ENCODE results near the gene BROX.
"Not testable (repeated sequence)": the region's sequence is repeated elsewhere in the genome, so short reads cannot be mapped to it uniquely, and the experiment has no call there.

Gene BROX, protein sequence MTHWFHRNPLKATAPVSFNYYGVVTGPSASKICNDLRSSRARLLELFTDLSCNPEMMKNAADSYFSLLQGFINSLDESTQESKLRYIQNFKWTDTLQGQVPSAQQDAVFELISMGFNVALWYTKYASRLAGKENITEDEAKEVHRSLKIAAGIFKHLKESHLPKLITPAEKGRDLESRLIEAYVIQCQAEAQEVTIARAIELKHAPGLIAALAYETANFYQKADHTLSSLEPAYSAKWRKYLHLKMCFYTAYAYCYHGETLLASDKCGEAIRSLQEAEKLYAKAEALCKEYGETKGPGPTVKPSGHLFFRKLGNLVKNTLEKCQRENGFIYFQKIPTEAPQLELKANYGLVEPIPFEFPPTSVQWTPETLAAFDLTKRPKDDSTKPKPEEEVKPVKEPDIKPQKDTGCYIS

DNA sequence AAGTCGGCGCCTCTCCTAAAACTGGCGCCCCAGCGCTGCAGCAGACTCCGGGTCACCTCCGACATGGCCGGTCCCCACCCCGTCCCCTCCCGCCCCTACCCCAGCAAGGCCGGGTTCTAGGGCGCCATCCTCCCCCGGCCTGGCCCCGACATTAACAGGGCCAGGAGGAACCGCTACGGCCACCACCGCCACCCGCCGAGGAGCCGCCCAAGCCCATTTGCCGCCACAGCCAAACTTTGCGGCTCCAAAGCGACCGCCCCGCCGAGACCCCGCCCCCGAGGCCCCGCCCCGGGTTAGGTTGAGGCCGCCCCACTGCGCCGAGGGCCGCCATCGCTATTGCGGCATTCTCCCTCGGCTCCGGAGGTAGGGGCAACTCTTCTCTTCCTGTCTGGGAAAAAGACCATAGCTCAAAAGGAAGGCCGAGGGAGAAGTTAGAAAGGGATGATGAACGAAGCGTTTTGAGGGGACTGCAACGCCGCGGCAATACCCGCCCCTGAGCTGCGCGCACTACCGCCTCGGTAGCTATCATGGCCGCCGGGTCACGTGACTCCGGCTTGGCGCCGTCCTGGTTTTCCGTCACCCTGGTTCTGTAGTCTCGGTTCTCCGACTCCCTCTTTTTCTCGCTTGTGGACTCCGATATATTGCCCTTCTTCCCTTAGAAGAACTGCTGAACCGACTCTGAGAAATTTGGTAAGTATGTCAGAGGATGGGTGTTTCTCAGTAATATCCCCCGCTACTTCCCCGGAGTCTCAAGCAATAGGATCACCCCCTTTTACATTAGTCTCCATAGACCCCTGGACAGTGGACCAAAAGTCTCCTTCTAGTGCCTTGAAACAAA lies at the start of gene BROX, which contains the start of gene AIDA:
Gene BROX, plus strand, starts transcription at position 312 of the 838 bp plus-strand sequence. CDS start 3,136 bp downstream, outside the sequence.
Gene AIDA, minus strand, starts transcription at position 239 of the 838 bp plus-strand sequence. Its CDS starts 174 bp downstream, at position 65.
- TF ChIP-seq, protein P1, sequence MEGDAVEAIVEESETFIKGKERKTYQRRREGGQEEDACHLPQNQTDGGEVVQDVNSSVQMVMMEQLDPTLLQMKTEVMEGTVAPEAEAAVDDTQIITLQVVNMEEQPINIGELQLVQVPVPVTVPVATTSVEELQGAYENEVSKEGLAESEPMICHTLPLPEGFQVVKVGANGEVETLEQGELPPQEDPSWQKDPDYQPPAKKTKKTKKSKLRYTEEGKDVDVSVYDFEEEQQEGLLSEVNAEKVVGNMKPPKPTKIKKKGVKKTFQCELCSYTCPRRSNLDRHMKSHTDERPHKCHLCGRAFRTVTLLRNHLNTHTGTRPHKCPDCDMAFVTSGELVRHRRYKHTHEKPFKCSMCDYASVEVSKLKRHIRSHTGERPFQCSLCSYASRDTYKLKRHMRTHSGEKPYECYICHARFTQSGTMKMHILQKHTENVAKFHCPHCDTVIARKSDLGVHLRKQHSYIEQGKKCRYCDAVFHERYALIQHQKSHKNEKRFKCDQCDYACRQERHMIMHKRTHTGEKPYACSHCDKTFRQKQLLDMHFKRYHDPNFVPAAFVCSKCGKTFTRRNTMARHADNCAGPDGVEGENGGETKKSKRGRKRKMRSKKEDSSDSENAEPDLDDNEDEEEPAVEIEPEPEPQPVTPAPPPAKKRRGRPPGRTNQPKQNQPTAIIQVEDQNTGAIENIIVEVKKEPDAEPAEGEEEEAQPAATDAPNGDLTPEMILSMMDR (IDR thresholded peaks at IDR 0.05; ENCODE audit: borderline replicate concordance, insufficient read depth, low read depth, low read length), result no peak
- peak within 1 kb of the TSS; percentile 90 for H3K4me3 ChIP-seq (ENCODE audit: low read depth, low read length)

DNA sequence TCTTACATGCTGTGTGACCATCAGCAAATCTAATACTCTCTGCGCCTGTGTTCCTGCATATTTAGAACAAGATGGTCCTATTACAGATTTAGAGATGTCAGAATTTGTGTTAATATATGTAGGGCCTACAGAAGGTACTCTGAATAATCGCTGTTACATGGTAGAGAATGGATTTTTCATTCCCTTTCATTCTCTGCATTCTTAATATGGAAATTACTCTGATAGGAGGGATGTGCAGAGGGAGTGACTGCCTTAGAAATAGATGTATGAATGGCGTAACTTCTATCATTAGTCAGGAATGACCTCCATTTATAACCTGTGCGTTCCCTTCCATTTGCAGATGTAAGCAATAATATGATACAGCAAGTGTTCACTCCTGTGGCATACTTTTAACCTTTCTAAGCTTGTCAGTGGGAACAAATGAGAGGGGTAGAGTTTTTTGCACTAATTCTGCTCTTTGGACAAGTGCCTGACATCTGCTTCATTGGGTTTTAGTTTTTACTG lies 48.9 kb upstream of the BROX start:
- no peak overlapping the region for H3K4me3 ChIP-seq (ENCODE audit: low read depth, low read length)
- TF ChIP-seq, protein P1 (IDR thresholded peaks at IDR 0.05; ENCODE audit: borderline replicate concordance, insufficient read depth, low read depth, low read length), result no peak

DNA sequence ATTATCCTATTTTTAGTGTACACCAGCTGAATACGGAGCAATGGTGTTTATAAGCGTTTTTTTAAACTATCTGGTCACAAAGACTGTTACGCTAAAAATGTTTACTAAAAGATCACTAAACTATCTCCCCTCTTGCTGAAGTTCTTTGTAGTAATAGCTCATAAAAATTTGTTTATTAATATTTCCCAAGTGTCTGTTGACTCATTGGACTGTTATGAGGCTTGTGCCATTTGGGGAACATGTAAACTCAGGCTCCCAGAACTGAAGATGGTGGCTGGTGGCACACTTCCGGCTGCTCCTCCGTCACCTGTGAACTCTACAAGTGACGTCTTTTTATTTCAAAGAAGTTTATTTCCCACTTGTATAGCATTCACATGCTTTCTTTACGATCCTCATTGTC lies 46.4 kb upstream of the BROX start:
- TF ChIP-seq, protein P1 (IDR thresholded peaks at IDR 0.05; ENCODE audit: borderline replicate concordance, insufficient read depth, low read depth, low read length), result no peak

DNA sequence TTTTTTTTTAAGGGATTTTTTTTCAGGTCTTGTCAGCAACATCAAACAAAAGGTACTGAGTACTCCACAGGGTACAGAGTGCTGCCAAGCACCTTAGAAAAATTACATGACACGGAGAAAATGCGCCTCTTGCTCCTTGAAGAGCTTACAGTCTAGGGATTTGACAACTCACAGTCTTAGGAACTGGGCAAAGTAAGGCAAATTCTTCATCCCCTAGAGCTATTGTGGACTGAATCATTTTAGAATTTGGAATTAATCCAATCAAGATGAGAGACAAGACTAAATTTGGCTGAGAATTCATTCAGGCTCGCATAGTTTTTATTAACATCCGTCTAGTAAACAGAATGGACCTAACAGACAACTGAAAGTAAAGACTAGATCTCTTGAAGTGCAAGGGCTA lies 44.2 kb upstream of the BROX start:
- not testable (repeated sequence) for H3K4me3 ChIP-seq (ENCODE audit: low read depth, low read length)

More for the DNA sequence above, 46.4 kb upstream of the BROX start:
- no peak overlapping the region for H3K4me3 ChIP-seq (ENCODE audit: low read depth, low read length)

DNA sequence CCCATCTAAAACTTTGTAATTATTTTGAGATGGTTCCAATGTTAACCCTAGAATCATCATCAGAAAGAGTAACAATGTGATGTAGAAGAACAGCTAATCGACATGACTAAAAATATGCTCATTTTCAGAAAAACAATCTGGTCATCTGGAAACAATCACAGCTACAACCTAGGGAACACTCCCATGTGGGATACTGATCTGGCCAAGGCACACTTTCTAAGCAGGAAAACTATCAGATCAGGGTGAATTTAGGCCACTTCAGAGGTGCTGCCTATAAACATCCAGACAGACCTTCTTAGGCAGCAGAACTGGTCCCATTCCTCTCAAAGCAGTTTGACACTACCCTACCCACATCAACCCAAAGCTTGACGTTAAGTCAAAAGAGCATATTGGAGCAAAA lies 43.3 kb upstream of the BROX start:
- not testable (repeated sequence) for H3K4me3 ChIP-seq (ENCODE audit: low read depth, low read length)

DNA sequence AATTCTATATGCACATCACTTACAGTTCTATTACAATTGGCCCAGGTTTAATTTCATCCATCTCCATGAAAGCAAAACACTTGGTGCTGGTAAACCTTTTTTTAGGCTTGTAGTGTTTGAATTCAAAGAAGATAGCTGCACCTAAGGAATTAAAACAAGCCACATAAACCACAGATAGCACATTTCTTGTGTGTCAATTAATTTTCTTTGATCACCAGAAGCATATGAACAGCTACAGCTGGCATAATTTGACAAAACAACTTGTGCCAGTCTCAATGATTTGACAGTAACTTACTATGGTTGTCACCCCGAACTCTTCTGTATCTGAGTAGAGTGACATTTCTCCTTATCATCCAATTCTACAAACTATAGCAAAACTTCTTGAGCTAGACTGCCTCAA lies 42.3 kb upstream of the BROX start:
- TF ChIP-seq, protein P1 (IDR thresholded peaks at IDR 0.05; ENCODE audit: borderline replicate concordance, insufficient read depth, low read depth, low read length), result no peak
- H3K4me3 ChIP-seq (ENCODE audit: low read depth, low read length), result no peak overlapping the region

DNA sequence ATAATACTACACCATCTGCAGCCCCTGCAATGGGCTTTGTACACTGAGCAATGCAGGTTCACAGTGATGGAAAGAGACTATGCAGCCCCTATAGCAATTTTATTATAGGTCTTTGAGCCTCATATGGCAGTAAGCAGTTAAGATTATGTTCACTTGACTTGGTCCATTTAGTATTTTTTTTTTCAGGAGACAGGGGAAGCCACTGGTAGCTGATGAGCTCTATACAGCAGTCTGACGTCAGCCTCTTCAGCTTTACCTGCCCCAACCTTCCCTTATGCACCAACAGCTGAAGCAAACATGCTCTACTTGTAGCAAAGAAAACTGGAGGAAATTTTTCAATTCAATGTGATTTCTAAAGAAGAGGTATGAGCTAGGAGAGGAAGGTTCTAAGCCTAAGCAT lies 32.3 kb upstream of the BROX start:
- TF ChIP-seq, protein P1 (IDR thresholded peaks at IDR 0.05; ENCODE audit: borderline replicate concordance, insufficient read depth, low read depth, low read length), result no peak
- H3K4me3 ChIP-seq (ENCODE audit: low read depth, low read length), result no peak overlapping the region
